Inflammatory macrophage (primary cell): ENCODE results near the gene CROT.

Experiments
- DNase-seq, 2 donors: peaks; one replicate each; pipeline ENCODE4 v3.0.0-alpha.2; 2020 to 2022

Gene CROT

GRCh38 chr7:87414794-87415188, 69.3 kb downstream of the CROT start:
- DNase-seq = no peak

- DNase-seq = peak; percentile 71 to 74
Observed at GRCh38 chr7:87416682-87417587, 71.5 kb downstream of the CROT start.

DNA sequence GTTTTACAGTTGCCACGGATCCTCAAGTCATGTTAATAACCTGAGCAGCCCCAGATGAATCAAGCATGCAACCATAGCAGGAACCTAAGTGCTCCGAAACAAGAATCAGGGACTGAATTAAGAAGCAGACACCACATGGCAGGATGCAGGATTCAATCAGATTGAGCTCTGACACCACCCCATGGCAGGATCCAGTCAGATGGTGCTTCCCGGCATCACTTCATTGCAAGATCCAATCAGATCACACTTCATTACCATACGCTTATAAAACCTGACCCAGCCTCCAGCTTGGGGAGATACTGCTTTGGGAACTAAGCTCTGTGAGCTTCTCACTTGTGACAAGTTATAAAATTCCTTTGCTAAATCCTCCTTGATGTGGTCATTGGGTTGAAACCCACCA, 74.7 kb downstream of the CROT start:
- no peak for DNase-seq

- no peak for DNase-seq
Observed at GRCh38 chr7:87424075-87424474, 78.6 kb downstream of the CROT start.

DNA sequence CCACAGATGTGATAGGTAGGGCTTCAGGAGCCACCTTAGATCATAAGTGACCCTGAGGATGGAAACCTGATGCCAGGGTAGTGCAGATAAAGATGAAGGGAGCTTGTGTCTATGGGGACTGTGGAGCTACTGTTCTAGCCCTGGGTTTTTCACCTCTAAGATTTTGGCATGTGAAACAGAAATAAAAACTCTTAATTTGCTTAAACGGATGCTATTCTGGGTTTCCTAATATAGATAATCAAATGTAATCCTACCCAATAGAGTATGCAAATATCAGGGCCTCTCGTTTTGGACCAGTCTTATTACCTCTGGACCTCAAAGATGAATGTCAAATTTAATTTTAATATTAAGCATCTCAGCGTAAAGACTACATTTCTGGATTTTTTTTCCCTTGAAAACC, 80.7 kb downstream of the CROT start:
- no peak for DNase-seq

- DNase-seq = peak; percentile 5 to 52
Observed at GRCh38 chr7:87427288-87427687, 81.8 kb downstream of the CROT start.

DNA sequence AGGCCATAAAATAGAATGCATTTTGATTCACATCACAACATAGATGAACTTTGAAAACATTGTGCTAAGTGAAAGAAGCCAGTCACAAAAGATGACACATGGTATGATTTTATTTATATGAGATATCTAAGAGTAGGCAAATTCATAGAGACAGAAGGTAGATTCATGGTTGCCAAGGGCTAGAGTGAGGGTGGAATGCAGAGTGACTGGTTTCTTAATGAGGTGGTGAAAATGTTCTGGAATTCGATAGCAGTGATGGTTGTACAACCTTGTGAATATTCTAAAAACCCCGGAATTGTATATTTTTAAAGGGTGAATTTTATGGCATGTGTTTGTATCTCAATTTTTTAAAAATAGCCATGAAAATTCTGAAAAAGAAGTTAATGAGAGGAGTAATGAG, 87.1 kb downstream of the CROT start:
- no peak for DNase-seq

- no peak for DNase-seq
Observed at GRCh38 chr7:87435546-87435945, 90.1 kb downstream of the CROT start.

DNA sequence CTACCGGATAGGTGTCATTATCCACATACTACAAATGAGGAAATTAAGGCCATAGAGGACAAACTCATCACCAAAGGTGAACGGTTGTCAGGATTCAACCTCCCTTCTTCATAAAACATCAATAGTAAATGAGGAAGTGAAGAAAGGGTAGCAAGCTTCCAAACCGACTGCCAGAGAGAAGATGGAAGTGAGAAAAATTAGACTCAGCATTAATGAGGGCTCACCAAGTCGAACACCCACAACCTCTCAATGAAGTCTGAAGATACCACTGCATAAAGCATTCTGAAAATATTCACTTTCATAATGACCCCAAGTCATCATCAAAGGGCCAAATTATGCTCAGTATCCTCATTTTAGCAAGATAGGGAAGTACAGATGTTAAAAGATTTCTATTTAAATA, 100.4 kb downstream of the CROT start:
- peak in 1 of 2 donors; percentile 48 for DNase-seq

DNA sequence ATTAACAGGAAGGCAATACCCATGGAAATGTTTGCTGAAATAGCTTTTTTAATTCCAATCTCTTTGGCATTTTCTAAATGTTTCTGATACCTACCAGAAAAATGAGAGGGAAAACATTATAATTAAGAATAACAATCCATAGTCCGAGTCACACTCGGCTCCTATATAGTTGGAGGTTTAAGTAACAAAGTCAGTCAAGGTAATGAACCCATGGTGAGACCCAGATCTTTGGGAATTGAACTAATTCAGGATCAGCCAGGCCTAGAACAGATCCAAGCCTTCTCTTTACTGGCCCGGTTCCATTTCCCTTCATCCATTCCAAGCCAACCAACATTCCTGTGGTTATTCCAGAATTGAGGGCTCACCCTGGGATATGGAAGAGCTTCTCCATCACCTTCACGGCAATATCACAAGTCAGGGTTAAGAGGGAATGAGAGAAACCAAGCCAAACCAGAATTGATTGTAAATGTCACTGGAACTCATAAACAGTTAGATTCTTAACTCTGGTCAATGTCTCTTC, 101.7 kb downstream of the CROT start:
- no peak for DNase-seq

- no peak for DNase-seq
Observed at GRCh38 chr7:87448388-87448787, 102.9 kb downstream of the CROT start.
